PC-3 (cell line): Measurements from ENCODE around the gene CLPSL2.

Experiments
- EZH2phosphoT487 ChIP-seq: fragments of 300-600 bp; sonication (generic); IDR thresholded peaks from 2 replicates; pipeline ENCODE4 v1.6.1; 2018; ENCODE audit warnings: mild to moderate bottlenecking, antibody characterized with exemption, low read length, borderline replicate concordance
- TF ChIP-seq, protein P1 (sequence below): fragments of 300-600 bp; sonication (generic); conservative IDR thresholded peaks from 2 replicates; pipeline ENCODE4 v1.5.1; 2017; ENCODE audit warnings: antibody characterized with exemption, low read depth, mild to moderate bottlenecking, low read length

DNA sequence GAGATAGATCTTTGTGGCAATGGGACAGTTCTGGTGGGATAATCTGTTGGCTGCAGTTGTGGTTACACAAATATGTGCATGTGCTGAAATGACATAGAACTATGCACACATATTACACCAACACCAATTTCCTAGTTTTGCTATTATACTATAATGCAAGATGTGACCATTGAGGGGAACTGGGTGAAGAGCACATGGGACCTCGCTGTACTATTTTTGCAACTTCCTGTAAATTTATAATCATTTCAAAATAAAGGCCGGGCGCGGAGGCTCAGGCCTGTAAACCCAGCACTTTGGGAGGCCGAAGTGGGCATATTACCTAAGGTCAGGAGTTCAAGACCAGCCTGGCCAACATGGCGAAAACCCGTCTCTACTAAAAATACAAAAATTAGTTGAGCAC is 30.9 kb upstream of the CLPSL2 start:
- TF ChIP-seq, protein P1, sequence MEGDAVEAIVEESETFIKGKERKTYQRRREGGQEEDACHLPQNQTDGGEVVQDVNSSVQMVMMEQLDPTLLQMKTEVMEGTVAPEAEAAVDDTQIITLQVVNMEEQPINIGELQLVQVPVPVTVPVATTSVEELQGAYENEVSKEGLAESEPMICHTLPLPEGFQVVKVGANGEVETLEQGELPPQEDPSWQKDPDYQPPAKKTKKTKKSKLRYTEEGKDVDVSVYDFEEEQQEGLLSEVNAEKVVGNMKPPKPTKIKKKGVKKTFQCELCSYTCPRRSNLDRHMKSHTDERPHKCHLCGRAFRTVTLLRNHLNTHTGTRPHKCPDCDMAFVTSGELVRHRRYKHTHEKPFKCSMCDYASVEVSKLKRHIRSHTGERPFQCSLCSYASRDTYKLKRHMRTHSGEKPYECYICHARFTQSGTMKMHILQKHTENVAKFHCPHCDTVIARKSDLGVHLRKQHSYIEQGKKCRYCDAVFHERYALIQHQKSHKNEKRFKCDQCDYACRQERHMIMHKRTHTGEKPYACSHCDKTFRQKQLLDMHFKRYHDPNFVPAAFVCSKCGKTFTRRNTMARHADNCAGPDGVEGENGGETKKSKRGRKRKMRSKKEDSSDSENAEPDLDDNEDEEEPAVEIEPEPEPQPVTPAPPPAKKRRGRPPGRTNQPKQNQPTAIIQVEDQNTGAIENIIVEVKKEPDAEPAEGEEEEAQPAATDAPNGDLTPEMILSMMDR, result no peak
- no peak for TF ChIP-seq EZH2phosphoT487
